Endothelial cell of umbilical vein (primary cell): Measurements from ENCODE around the gene TRIM14. TPM values are rescaled to one million over a fixed set of nuclear protein-coding genes. Genes with fewer than 3 reads are reported as not detected.

Experiments used
- BruUV-seq: library from RNA; stranded (reverse); fragments of 400-500 nt; replicated peaks from 2 replicates; lab custom pipeline; 2021; lab: Mats Ljungman, UMichigan
- CTCF ChIA-PET: fragments of 300-600, 350-600 bp; sonication (Branson Sonifier 250); formaldehyde crosslinking; loops from one replicate; lab custom pipeline; 2021; ENCODE audit warnings: antibody characterized with exemption, inconsistent platforms; lab: Charles Lee
- POLR2A ChIA-PET: fragments of 300-600, 350-600 bp; sonication (Branson Sonifier 250); formaldehyde crosslinking; loops from one replicate; lab custom pipeline; 2021; ENCODE audit warnings: antibody characterized with exemption, inconsistent platforms; lab: Charles Lee
- DNase-seq: peaks from one replicate; pipeline ENCODE4 v3.0.0-alpha.2; 2011; ENCODE audit warnings: low read depth, low spot score
- FAIRE-seq: peaks from 2 replicates; lab custom pipeline; 2011; peaks lifted over from hg19 to GRCh38; lab: Jason Lieb, UNC
- H2AFZ ChIP-seq: 2 replicates; pipeline ENCODE4 v1.6.0; 2012; ENCODE audit warnings: low read depth, low read length, control low read depth, inconsistent platforms
- H3K27ac ChIP-seq: 2 replicates; pipeline ENCODE4 v1.5.1; 2011; ENCODE audit warnings: low read depth, mild to moderate bottlenecking, control low read depth, low read length, moderate library complexity; ENCODE audit not compliant: insufficient read depth
- H3K27me3 ChIP-seq, 2 experiments: 2 replicates each; pipeline versions ENCODE4 v1.6.0 to v1.6.1; 2011; ENCODE audit warnings: low read length in 2 of 2, mixed read lengths in 1 of 2; ENCODE audit not compliant: control insufficient read depth in 2 of 2, insufficient read depth in 2 of 2
- H3K36me3 ChIP-seq, 2 experiments: 2 replicates in 1 of 2; 3 replicates in 1 of 2; pipeline ENCODE4 v1.5.1; 2011; ENCODE audit warnings: low read length in 2 of 2, mild to moderate bottlenecking in 1 of 2, moderate library complexity in 1 of 2; ENCODE audit not compliant: control insufficient read depth in 2 of 2, insufficient read depth in 2 of 2; ENCODE audit errors: extremely low read depth in 1 of 2
- H3K4me1 ChIP-seq: 3 replicates; pipeline ENCODE4 v1.5.1; 2011; ENCODE audit warnings: mild to moderate bottlenecking, low read length; ENCODE audit not compliant: control insufficient read depth, insufficient read depth; ENCODE audit errors: extremely low read depth
- H3K4me2 ChIP-seq: 2 replicates; pipeline ENCODE4 v1.6.1; 2011; ENCODE audit warnings: low read length, control low read depth, mixed read lengths; ENCODE audit not compliant: insufficient read depth
- H3K4me3 ChIP-seq, 3 experiments: fragments of 200-600 bp in 1 of 3; sonication (generic), shearing (Covaris generic) in 1 of 3; replicated peaks in 1 of 3; 2 replicates each; pipeline ENCODE4 v1.5.1; 2011 to 2016; ENCODE audit warnings: control low read depth in 3 of 3, low read length in 3 of 3, mild to moderate bottlenecking in 2 of 3, inconsistent platforms in 1 of 3, low read depth in 1 of 3, moderate library complexity in 1 of 3; ENCODE audit not compliant: insufficient read depth in 1 of 3
- H3K79me2 ChIP-seq: 2 replicates; pipeline ENCODE4 v1.6.0; 2012; ENCODE audit warnings: low read length, inconsistent platforms; ENCODE audit not compliant: control insufficient read depth, insufficient read depth
- H3K9ac ChIP-seq: replicated peaks from 2 replicates; pipeline ENCODE3; 2011; ENCODE audit warnings: low read length, control low read depth; ENCODE audit not compliant: insufficient read depth; ENCODE audit errors: extremely low read depth
- H3K9me1 ChIP-seq: replicated peaks from 3 replicates; pipeline ENCODE4 v1.6.0; 2011; ENCODE audit warnings: mild to moderate bottlenecking, low read length; ENCODE audit not compliant: control insufficient read depth, insufficient read depth; ENCODE audit errors: extremely low read depth
- H3K9me3 ChIP-seq: replicated peaks from 2 replicates; pipeline ENCODE4 v1.5.1; 2012; ENCODE audit warnings: low read length, inconsistent platforms; ENCODE audit not compliant: control insufficient read depth, insufficient read depth
- H4K20me1 ChIP-seq: replicated peaks from 2 replicates; pipeline ENCODE3; 2011; ENCODE audit warnings: mild to moderate bottlenecking, low read length; ENCODE audit not compliant: control insufficient read depth, insufficient read depth; ENCODE audit errors: extremely low read depth
- CTCF ChIP-seq, 2 donors: IDR thresholded peaks; 1 replicate in 1 of 2; 2 replicates in 1 of 2; pipeline ENCODE4 v1.5.1; 2011; ENCODE audit warnings: low read length in 2 of 2, mild to moderate bottlenecking in 2 of 2, moderate library complexity in 2 of 2, control low read depth in 1 of 2, inconsistent platforms in 1 of 2, low read depth in 1 of 2; ENCODE audit not compliant: insufficient read depth in 1 of 2; ENCODE audit errors: extremely low read depth in 1 of 2
- EZH2 ChIP-seq: IDR thresholded peaks from 2 replicates; pipeline ENCODE4 v1.6.1; 2012; ENCODE audit warnings: borderline replicate concordance, low read depth, mild to moderate bottlenecking, moderate library complexity, low read length, inconsistent platforms; ENCODE audit not compliant: severe bottlenecking
- FOS ChIP-seq: IDR thresholded peaks from 2 replicates; pipeline ENCODE4 v1.6.1; 2011; ENCODE audit warnings: mild to moderate bottlenecking, low read length, moderate library complexity, borderline replicate concordance; ENCODE audit not compliant: insufficient read depth
- GATA2 ChIP-seq: IDR thresholded peaks from 2 replicates; pipeline ENCODE4 v1.7.0; 2011; ENCODE audit warnings: low read depth, mild to moderate bottlenecking, moderate library complexity, mixed read lengths, low read length; ENCODE audit not compliant: insufficient read length, insufficient read depth
- JUN ChIP-seq: IDR thresholded peaks from 2 replicates; pipeline ENCODE4 v1.6.1; 2011; ENCODE audit warnings: borderline replicate concordance, low read depth; ENCODE audit not compliant: insufficient read length, insufficient read depth
- MYC ChIP-seq: IDR thresholded peaks from one replicate; pipeline ENCODE4 v1.6.1; 2011; ENCODE audit warnings: mild to moderate bottlenecking, low read depth, low read length
- POLR2A ChIP-seq: IDR thresholded peaks from 2 replicates; pipeline ENCODE4 v1.6.1; 2012; ENCODE audit warnings: low read depth, mild to moderate bottlenecking, control low read depth, low read length
- POLR2AphosphoS5 ChIP-seq: IDR thresholded peaks from 2 replicates; pipeline ENCODE4 v1.6.1; 2012; ENCODE audit warnings: low read depth, mild to moderate bottlenecking, control low read depth, low read length, moderate library complexity; ENCODE audit not compliant: insufficient read depth
- dilution Hi-C: fragments of 300-500 bp; cut with MboI; formaldehyde crosslinking; loops from one replicate; pipeline ENCODE4 v1.15.0; 2019; ENCODE audit warnings: low sequenced_read_pairs; ENCODE audit not compliant: extremely low pct_ligation_motif_present
- intact Hi-C: fragments of 100-400 bp; cut with micrococcal nuclease; formaldehyde crosslinking; loops from one replicate; pipeline ENCODE4 v1.10.0; 2022
- polyA plus RNA-seq, 4 experiments: library from polyadenylated mRNA; depleted of rRNA in 3 of 4; stranded (reverse) in 3 of 4; unstranded in 1 of 4; fragments of >200 nt; gene quantifications; 2 replicates each; pipeline versions ENCODE4 v1.2.1 to v1.2.3, GENCODE V29; 2011 to 2012; ENCODE audit warnings: missing spikeins in 1 of 4
- total RNA-seq: library from RNA; stranded (reverse); gene quantifications from 2 replicates; pipeline ENCODE4 v1.2.3, GENCODE V29; 2021
- TF ChIP-seq, protein P1 (sequence below): IDR thresholded peaks from 2 replicates; pipeline ENCODE4 v1.6.1; 2011; ENCODE audit not compliant: insufficient read depth, insufficient read length

The TRIM14 gene
- total and polyA plus RNA-seq, 2 donors (not counting 3 experiments of a cell fraction or from before 2014, with no cell fraction given) = 4.8 to 10.7 TPM

- DNase-seq (no peak), FAIRE-seq (no peak)
- Histone ChIP-seq H3K9me3 (no peaks in the 10 kb centered on the region), H3K9ac (no peak overlapping the region), H4K20me1 (no peaks in the 10 kb centered on the region), H3K4me1 (peaks cover 12% of the 10 kb centered on the region), H3K4me2 (no peak overlapping the region), H3K4me3 (no peak overlapping the region), H3K79me2 (peaks cover 48% of the 10 kb centered on the region), H2AFZ (no peak overlapping the region), H3K36me3 (peaks cover 13 to 17% of the 10 kb centered on the region in 2 experiments), H3K9me1 (no peaks in the 10 kb centered on the region), H3K27ac (no peak overlapping the region), H3K27me3 (no peaks in the 10 kb centered on the region)
- intact Hi-C loops (no loop called here), dilution Hi-C loops (no loop called here)
- CTCF ChIA-PET = interaction anchor here (0.9 kb wide), 1 partner anchor 12 kb away, joined by 3 read pairs; no protein-coding TSS in a partner anchor
- no TSS peak for BruUV-seq
- TF ChIP-seq MYC (no peak), JUN (no peak), GATA2 (no peak), POLR2A (no peak), POLR2AphosphoS5 (no peak), FOS (no peak), CTCF (IDR thresholded peaks at IDR 0.05; ENCODE audit: extremely low read depth in 1 of 2, insufficient read depth in 1 of 2, low read depth in 1 of 2, low read length in 2 of 2) (no peak), EZH2 (no peak)
- TF ChIP-seq, protein P1, sequence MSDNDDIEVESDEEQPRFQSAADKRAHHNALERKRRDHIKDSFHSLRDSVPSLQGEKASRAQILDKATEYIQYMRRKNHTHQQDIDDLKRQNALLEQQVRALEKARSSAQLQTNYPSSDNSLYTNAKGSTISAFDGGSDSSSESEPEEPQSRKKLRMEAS = no peak
- POLR2A ChIA-PET = no interaction called here
Measured at GRCh38 chr9:98062161-98062560, 56.9 kb downstream of the TRIM14 start.
